K562 (cell line): ENCODE measurements around the gene ARPC2. TPM values are rescaled to one million over a fixed set of nuclear protein-coding genes. Genes with fewer than 3 reads are reported as not detected.

Experiments used
- ATAC-seq: fragments of 200-7000 bp; cut with Tn5 transposase; 3 replicates; pipeline ENCODE4 v1.9.1; 2020; ENCODE audit warnings: moderate library complexity
- BruUV-seq: library from RNA; stranded (reverse); fragments of 400-500 nt; replicated peaks from 2 replicates; lab custom pipeline; 2021; lab: Mats Ljungman, UMichigan
- CTCF ChIA-PET: fragments of 300-600 bp; formaldehyde crosslinking; extraction: SDS; loops from one replicate; lab custom pipeline; 2021; ENCODE audit warnings: low intra/inter-chr PET ratio; lab: Yijun Ruan, JAX
- POLR2A ChIA-PET: fragments of 300-600, 350-650 bp; sonication (Branson Sonifier 250); formaldehyde crosslinking; extraction: SDS; loops from one replicate; lab custom pipeline; 2021; ENCODE audit warnings: antibody characterized with exemption, inconsistent platforms; lab: Yijun Ruan, JAX
- DNase-seq, 4 experiments: peaks; one replicate each; pipeline versions ENCODE4 v3.0.0 to v3.0.0-alpha.2; 2011 to 2018; ENCODE audit warnings: low spot score in 3 of 4, mixed read lengths in 3 of 4; ENCODE audit errors: extremely low read depth in 1 of 4
- FAIRE-seq: peaks from 2 replicates; lab custom pipeline; 2011; peaks lifted over from hg19 to GRCh38; lab: Jason Lieb, UNC
- H2AFZ ChIP-seq: 2 replicates; pipeline ENCODE4 v1.6.0; 2011; ENCODE audit warnings: low read depth, low read length, control low read depth, inconsistent platforms
- H3K27ac ChIP-seq: fragments of 200-600 bp; 3 replicates; pipeline ENCODE4 v1.8.0; 2011; ENCODE audit warnings: low read depth, mild to moderate bottlenecking, control low read depth, inconsistent platforms, low read length, moderate library complexity, mixed read lengths; ENCODE audit errors: extremely low read depth
- H3K27me3 ChIP-seq, 2 experiments: fragments of 300-600 bp in 1 of 2; 2 replicates in 1 of 2; 3 replicates in 1 of 2; pipeline versions ENCODE4 v1.6.0 to v1.8.0; 2011; ENCODE audit warnings: inconsistent platforms in 2 of 2, low read length in 2 of 2, mild to moderate bottlenecking in 1 of 2, mixed read lengths in 1 of 2, moderate library complexity in 1 of 2; ENCODE audit not compliant: control insufficient read depth in 2 of 2, insufficient read depth in 2 of 2
- H3K36me3 ChIP-seq: fragments of 300-600 bp; 3 replicates; pipeline ENCODE4 v1.8.0; 2011; ENCODE audit warnings: mild to moderate bottlenecking, low read length, inconsistent platforms; ENCODE audit not compliant: control insufficient read depth, insufficient read depth
- H3K4me1 ChIP-seq, 2 experiments: fragments of 200-600 bp in 1 of 2; replicated peaks in 1 of 2; 2 replicates in 1 of 2; 3 replicates in 1 of 2; pipeline versions ENCODE4 v1.5.1 to v1.8.0; 2011; ENCODE audit warnings: inconsistent platforms in 2 of 2, low read length in 2 of 2, mild to moderate bottlenecking in 1 of 2, mixed read lengths in 1 of 2, moderate library complexity in 1 of 2; ENCODE audit not compliant: control insufficient read depth in 2 of 2, insufficient read depth in 2 of 2
- H3K4me2 ChIP-seq: 2 replicates; pipeline ENCODE4 v1.6.1; 2011; ENCODE audit warnings: low read length, control low read depth, inconsistent platforms, mixed read lengths; ENCODE audit not compliant: insufficient read depth
- H3K4me3 ChIP-seq: fragments of 200-600 bp; sonication (generic), shearing (Covaris generic); 2 replicates; pipeline ENCODE4 v1.5.1; 2016; ENCODE audit warnings: control low read depth, inconsistent platforms
- H3K79me2 ChIP-seq: fragments of 200-600 bp; 3 replicates; pipeline ENCODE4 v1.8.0; 2011; ENCODE audit warnings: low read length, inconsistent platforms; ENCODE audit not compliant: control insufficient read depth, insufficient read depth
- H3K9ac ChIP-seq, 2 experiments: 2 replicates each; pipeline versions ENCODE4 v1.6.0 to v1.6.1; 2011; ENCODE audit warnings: low read depth in 2 of 2, low read length in 2 of 2, control low read depth in 1 of 2, inconsistent platforms in 1 of 2, mild to moderate bottlenecking in 1 of 2, mixed read lengths in 1 of 2; ENCODE audit not compliant: insufficient read depth in 1 of 2
- H3K9me1 ChIP-seq: one replicate; pipeline ENCODE4 v1.6.0; 2011; ENCODE audit warnings: inconsistent platforms, mild to moderate bottlenecking, low read length, moderate library complexity; ENCODE audit not compliant: control insufficient read depth, insufficient read depth
- H3K9me3 ChIP-seq: replicated peaks from 2 replicates; pipeline ENCODE4 v1.5.1; 2011; ENCODE audit warnings: low read depth, low read length, inconsistent platforms; ENCODE audit not compliant: control insufficient read depth, insufficient read depth
- H4K20me1 ChIP-seq: replicated peaks from 2 replicates; pipeline ENCODE4 v1.6.1; 2011; ENCODE audit warnings: low read length, inconsistent platforms, mixed read lengths; ENCODE audit not compliant: control insufficient read depth, insufficient read depth
- CCNT2 ChIP-seq: IDR thresholded peaks from 2 replicates; pipeline ENCODE4 v1.6.1; 2011; ENCODE audit warnings: borderline replicate concordance, low read depth, mild to moderate bottlenecking, moderate library complexity, mixed read lengths, low read length; ENCODE audit not compliant: insufficient read length; ENCODE audit errors: extremely low read depth
- CHCHD3 ChIP-seq: fragments of 250-450 bp; sonication (Bioruptor Pico); IDR thresholded peaks from 2 replicates; pipeline ENCODE4 v2.1.2; 2022; ENCODE audit warnings: mild to moderate bottlenecking
- ETV6 ChIP-seq, 3 experiments: fragments of 150-350 bp in 1 of 3; sonication (generic) in 1 of 3; formaldehyde crosslinking in 1 of 3; IDR thresholded peaks; 2 replicates each; pipeline versions ENCODE4 v1.6.1 to v1.8.0; 2014 to 2022; ENCODE audit warnings: borderline replicate concordance in 2 of 3, low read depth in 2 of 3, antibody characterized with exemption in 1 of 3, low read length in 1 of 3, mild to moderate bottlenecking in 1 of 3, missing genetic modification reagents in 1 of 3
- FOXK2 ChIP-seq, 2 experiments: fragments of 450-650 bp; IDR thresholded peaks in 1 of 2; conservative IDR thresholded peaks in 1 of 2; 2 replicates each; pipeline ENCODE4 v1.6.1; 2016; ENCODE audit warnings: low read depth in 2 of 2, mild to moderate bottlenecking in 1 of 2
- HNRNPK ChIP-seq: fragments of 200-400 bp; formaldehyde crosslinking; IDR thresholded peaks from one replicate; pipeline ENCODE4 v1.6.1; 2018; ENCODE audit warnings: mild to moderate bottlenecking, low read depth, low read length; ENCODE audit not compliant: poor library complexity, severe bottlenecking
- IRF2 ChIP-seq: sonication (generic); formaldehyde crosslinking; IDR thresholded peaks from 2 replicates; pipeline ENCODE4 v1.8.1; 2022; ENCODE audit warnings: mild to moderate bottlenecking, missing genetic modification reagents
- KLF13 ChIP-seq: fragments of 450-650 bp; IDR thresholded peaks from 2 replicates; pipeline ENCODE4 v1.6.1; 2016; ENCODE audit warnings: missing genetic modification characterization, low read depth, mild to moderate bottlenecking, missing compliant biosample characterization, moderate library complexity, borderline replicate concordance
- PCBP1 ChIP-seq: fragments of 200-400 bp; formaldehyde crosslinking; IDR thresholded peaks from 2 replicates; pipeline ENCODE4 v1.6.1; 2018; ENCODE audit warnings: mild to moderate bottlenecking, low read depth, low read length; ENCODE audit not compliant: poor library complexity, severe bottlenecking
- RBM25 ChIP-seq: fragments of 200-400 bp; formaldehyde crosslinking; IDR thresholded peaks from 2 replicates; pipeline ENCODE4 v1.6.1; 2018; ENCODE audit warnings: low read length, low read depth, moderate library complexity; ENCODE audit not compliant: severe bottlenecking
- SOX6 ChIP-seq: fragments of 450-650 bp; IDR thresholded peaks from 2 replicates; pipeline ENCODE4 v1.6.1; 2014; ENCODE audit warnings: mild to moderate bottlenecking
- ZFP1 ChIP-seq: fragments of 450-650 bp; formaldehyde crosslinking; IDR thresholded peaks from 2 replicates; pipeline ENCODE4 v1.4.0; 2020; ENCODE audit warnings: mild to moderate bottlenecking, mixed read lengths
- ZFP36 ChIP-seq: fragments of 150-350 bp; IDR thresholded peaks from 2 replicates; pipeline ENCODE4 v1.6.1; 2018; ENCODE audit warnings: low read length, low read depth; ENCODE audit not compliant: partially characterized antibody
- ZKSCAN1 ChIP-seq: fragments of 150-350 bp; IDR thresholded peaks from 2 replicates; pipeline ENCODE4 v1.6.1; 2016; ENCODE audit warnings: low read depth, low read length
- WGBS: fragments of 100-300 bp; shearing (Covaris generic); methylation state at CpG from one replicate; pipeline ENCODE4 v1.1.6; 2016; ENCODE audit warnings: low coverage, mixed read lengths; ENCODE audit not compliant: insufficient coverage; ENCODE audit errors: missing lambda C conversion rate; 5-methylcytosine and 5-hydroxymethylcytosine counted together
- in situ Hi-C: fragments of 300-500 bp; cut with MboI; formaldehyde crosslinking; loops from 4 replicates; pipeline ENCODE4 v1.15.0; 2018; ENCODE audit warnings: inconsistent platforms, mixed read lengths
- intact Hi-C: fragments of 100-400 bp; cut with micrococcal nuclease; formaldehyde crosslinking; loops from 2 replicates; pipeline ENCODE4 v1.14.2; 2022
- polyA plus RNA-seq, 8 experiments: library from polyadenylated mRNA; depleted of rRNA in 4 of 8; stranded (reverse) in 5 of 8; unstranded in 3 of 8; fragments of >200 nt; fragmentation: Nextera tagmentation in 2 of 8; fragmentation: Illumina TruSeq in 1 of 8; extraction: Ambion mirVana in 2 of 8; extraction: Trizol in 1 of 8; gene quantifications; 2 replicates each; pipeline versions ENCODE4 v1.2.1 to v1.2.3, GENCODE V29; 2011 to 2014; ENCODE audit warnings: inconsistent platforms in 1 of 8, missing spikeins in 1 of 8
- total RNA-seq, 7 experiments: library from RNA; depleted of rRNA in 6 of 7; stranded (reverse); fragments of >200 nt in 6 of 7; fragmentation: Illumina TruSeq in 2 of 7; extraction: Trizol in 2 of 7; gene quantifications; 2 replicates each; pipeline versions ENCODE4 v1.2.1 to v1.2.3, GENCODE V29; 2011 to 2021; ENCODE audit warnings: low replicate concordance in 1 of 7
- TF ChIP-seq, protein P1 (sequence below): fragments of 450-650 bp; formaldehyde crosslinking; IDR thresholded peaks from 2 replicates; pipeline ENCODE4 v1.4.0; 2022; ENCODE audit warnings: mild to moderate bottlenecking, moderate library complexity
- TF ChIP-seq, protein P2 (sequence below): sonication (generic); formaldehyde crosslinking; IDR thresholded peaks from 2 replicates; pipeline ENCODE4 v1.8.1; 2023; ENCODE audit warnings: mild to moderate bottlenecking, missing genetic modification reagents, moderate library complexity
- TF ChIP-seq, protein P3 (sequence below), 2 experiments: IDR thresholded peaks; 2 replicates each; pipeline ENCODE4 v1.6.1; 2011; ENCODE audit warnings: borderline replicate concordance in 1 of 2, control low read depth in 1 of 2, low read depth in 1 of 2, low read length in 1 of 2, mild to moderate bottlenecking in 1 of 2, mixed read lengths in 1 of 2, moderate library complexity in 1 of 2; ENCODE audit not compliant: insufficient read depth in 1 of 2, insufficient read length in 1 of 2, poor library complexity in 1 of 2, severe bottlenecking in 1 of 2; ENCODE audit errors: extremely low read depth in 1 of 2

Gene ARPC2
- total and polyA plus RNA-seq, 9 of the 15 experiments (the other 6 are each of a cell fraction or from before 2014, with no cell fraction given): 81.9 to 187 (median 103) TPM

DNA sequence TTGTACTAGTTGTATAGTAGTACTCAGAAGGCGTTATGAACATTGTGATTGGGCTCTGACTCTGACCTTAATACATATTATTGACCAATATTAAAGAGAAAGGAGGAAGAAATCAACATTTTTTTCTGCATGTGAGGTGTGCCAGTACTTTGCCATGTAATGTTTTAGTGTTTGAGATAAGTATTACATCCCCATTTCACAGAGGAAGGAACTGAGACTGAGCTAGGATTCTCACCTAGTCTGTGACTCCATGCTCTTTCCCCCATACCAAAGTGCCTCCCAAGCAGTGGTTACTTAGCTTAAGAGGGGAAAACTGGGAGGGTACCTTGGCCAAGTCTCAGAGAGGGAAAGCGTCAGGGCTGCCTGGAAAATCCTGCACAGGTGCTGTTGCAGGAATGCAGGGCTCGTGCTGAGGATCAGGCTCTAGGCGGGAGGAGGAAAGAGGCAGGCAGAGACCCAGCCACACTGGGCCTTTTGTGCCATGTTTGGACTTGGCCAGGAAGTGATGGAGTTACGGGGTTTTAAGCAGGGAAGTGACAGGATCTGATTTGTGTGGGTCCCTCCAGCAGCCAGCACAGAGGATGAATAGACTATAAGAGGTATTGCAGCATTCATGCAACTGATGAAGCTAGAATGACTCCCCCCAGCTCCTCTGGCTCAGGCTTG is 55.0 kb downstream of the ARPC2 start:
- in situ Hi-C loops (no loop called here), intact Hi-C loops (loop anchor here (1.0 to 10.0 kb wide), 4 partner anchors 15 to 373 kb away; partner anchors contain the start of gene CATIP)
- H3K9ac ChIP-seq: peak overlapping the region in 1 of 2 experiments; percentile 75; a peak in 1 of 4 replicates
- H2AFZ ChIP-seq: no peak overlapping the region
- ATAC-seq (no peak), FAIRE-seq (no peak), DNase-seq (no peak)
- H3K36me3 ChIP-seq: peaks cover 53% of the 10 kb centered on the region
- peak overlapping the region; percentile 89 for H3K4me2 ChIP-seq
- POLR2A ChIA-PET: interaction anchor here (0.5 to 1.2 kb wide), 9 partner anchors 10 to 378 kb away, joined by 3 to 6 read pairs (median 3); partner anchors contain the start of gene GPBAR1
- no peaks in the 10 kb centered on the region for H3K9me3 ChIP-seq
- H4K20me1 ChIP-seq: 0 out of 2 replicates have a peak, but pooled peaks cover 8% of the 10 kb centered on the region
- 70% methylated on average over 3 of the region's 5 CpGs for WGBS
- H3K27me3 ChIP-seq: no peaks in the 10 kb centered on the region
- peaks cover 25% of the 10 kb centered on the region for H3K79me2 ChIP-seq
- H3K4me1 ChIP-seq: peaks cover 4 to 25% of the 10 kb centered on the region in 2 experiments; a peak in 3 of 5 replicates
- H3K27ac ChIP-seq: no peak overlapping the region
- no peaks in the 10 kb centered on the region for H3K9me1 ChIP-seq
- CTCF ChIA-PET: interaction anchor here (0.7 to 2.0 kb wide), 2 partner anchors 84 to 124 kb away, joined by 3 to 8 read pairs; partner anchors contain the start of gene CATIP
- no peak overlapping the region for H3K4me3 ChIP-seq
- BruUV-seq: no TSS peak
- TF ChIP-seq, protein P1, sequence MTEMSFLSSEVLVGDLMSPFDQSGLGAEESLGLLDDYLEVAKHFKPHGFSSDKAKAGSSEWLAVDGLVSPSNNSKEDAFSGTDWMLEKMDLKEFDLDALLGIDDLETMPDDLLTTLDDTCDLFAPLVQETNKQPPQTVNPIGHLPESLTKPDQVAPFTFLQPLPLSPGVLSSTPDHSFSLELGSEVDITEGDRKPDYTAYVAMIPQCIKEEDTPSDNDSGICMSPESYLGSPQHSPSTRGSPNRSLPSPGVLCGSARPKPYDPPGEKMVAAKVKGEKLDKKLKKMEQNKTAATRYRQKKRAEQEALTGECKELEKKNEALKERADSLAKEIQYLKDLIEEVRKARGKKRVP (CRISPR knock-in tag): no peak
- TF ChIP-seq CCNT2 (no peak), HNRNPK (no peak), ZKSCAN1 (no peak), PCBP1 (no peak), FOXK2 (conservative IDR thresholded peaks at IDR 0.05 in 1 of 2, IDR thresholded peaks at IDR 0.05 in 1 of 2; ENCODE audit: low read depth in 2 of 2) (no peak), SOX6 (no peak), CHCHD3 (CRISPR knock-in tag) (no peak), IRF2 (CRISPR knock-in tag) (no peak), RBM25 (peak; percentile 38), KLF13 (tag) (no peak), ZFP36 (no peak), ZFP1 (no peak), ETV6 (IDR thresholded peaks at IDR 0.05; ENCODE audit: borderline replicate concordance in 1 of 2, low read depth in 2 of 2, low read length in 1 of 2) (no peak), ETV6 (CRISPR knock-in tag; IDR thresholded peaks at IDR 0.05; ENCODE audit: borderline replicate concordance) (no peak)
- TF ChIP-seq, protein P2, sequence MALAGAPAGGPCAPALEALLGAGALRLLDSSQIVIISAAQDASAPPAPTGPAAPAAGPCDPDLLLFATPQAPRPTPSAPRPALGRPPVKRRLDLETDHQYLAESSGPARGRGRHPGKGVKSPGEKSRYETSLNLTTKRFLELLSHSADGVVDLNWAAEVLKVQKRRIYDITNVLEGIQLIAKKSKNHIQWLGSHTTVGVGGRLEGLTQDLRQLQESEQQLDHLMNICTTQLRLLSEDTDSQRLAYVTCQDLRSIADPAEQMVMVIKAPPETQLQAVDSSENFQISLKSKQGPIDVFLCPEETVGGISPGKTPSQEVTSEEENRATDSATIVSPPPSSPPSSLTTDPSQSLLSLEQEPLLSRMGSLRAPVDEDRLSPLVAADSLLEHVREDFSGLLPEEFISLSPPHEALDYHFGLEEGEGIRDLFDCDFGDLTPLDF (CRISPR knock-in tag): no peak
- TF ChIP-seq, protein P3, sequence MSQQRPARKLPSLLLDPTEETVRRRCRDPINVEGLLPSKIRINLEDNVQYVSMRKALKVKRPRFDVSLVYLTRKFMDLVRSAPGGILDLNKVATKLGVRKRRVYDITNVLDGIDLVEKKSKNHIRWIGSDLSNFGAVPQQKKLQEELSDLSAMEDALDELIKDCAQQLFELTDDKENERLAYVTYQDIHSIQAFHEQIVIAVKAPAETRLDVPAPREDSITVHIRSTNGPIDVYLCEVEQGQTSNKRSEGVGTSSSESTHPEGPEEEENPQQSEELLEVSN (IDR thresholded peaks at IDR 0.05; ENCODE audit: borderline replicate concordance in 1 of 2, extremely low read depth in 1 of 2, insufficient read depth in 1 of 2, insufficient read length in 1 of 2, low read depth in 1 of 2, low read length in 1 of 2, poor library complexity in 1 of 2, severe bottlenecking in 1 of 2): no peak
